GM19328 (cell line): ENCODE data around the gene PODNL1.

Source experiments
- ATAC-seq: cut with Tn5 transposase; IDR thresholded peaks from one replicate; pipeline ENCODE4 v1.9.1; 2021; ENCODE audit warnings: mild to moderate bottlenecking, moderate library complexity; ENCODE audit not compliant: unreplicated experiment

Gene PODNL1

DNA sequence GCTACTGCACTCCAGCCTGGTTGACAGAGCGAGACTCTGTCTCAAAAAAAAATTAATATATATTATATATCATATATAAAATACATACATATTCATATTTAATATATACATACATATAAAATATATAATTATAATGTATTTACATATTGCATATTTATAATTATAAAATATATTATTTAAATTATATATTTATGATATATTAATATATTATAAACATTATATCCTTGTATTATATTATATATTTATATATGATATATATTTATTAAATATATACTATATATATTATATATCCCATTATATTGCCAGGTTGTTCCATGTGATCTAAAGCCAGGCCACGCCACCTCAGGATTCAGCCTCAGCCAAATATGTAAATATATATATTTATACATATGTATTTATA, 42.0 kb downstream of the PODNL1 start:
- ATAC-seq = no peak

DNA sequence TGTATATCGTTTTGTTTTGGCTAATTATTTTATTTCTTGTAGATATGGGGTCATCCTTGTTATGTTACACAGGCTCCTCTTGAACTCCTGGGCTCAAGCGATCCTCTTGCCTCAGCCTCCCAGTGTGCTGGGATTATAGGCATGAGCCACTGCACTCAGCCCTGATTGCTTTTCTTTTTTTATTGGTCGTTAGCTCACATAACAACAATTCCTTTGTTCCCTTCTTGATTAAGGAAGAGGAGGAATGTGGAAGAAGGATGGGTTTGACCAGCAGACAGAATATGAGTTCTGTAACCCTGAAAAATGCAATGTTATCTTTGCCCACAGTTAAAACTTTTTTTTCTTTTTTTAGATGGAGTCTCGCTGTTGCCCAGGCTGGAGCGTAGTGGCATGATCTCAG, 43.7 kb downstream of the PODNL1 start:
- ATAC-seq = no peak

DNA sequence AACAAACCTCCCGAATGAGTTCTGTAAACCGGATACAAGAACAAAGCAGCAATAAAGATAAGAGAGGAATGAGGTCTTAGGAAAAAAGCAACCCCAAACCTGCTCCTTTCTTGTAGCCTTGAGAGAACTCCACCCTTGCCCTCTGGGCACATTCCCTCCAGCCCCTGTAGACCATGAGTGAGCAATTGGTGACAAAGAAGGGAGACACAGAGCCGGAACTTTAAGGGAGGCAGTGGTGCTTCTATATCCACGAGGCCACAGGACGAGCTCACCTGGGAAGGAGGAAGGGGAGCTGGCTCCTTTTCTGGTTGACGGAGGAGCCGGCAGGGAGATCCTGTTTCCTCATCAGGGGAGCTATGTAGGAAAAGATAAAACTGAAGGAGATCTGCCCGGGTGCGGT, 45.3 kb downstream of the PODNL1 start:
- no peak for ATAC-seq

DNA sequence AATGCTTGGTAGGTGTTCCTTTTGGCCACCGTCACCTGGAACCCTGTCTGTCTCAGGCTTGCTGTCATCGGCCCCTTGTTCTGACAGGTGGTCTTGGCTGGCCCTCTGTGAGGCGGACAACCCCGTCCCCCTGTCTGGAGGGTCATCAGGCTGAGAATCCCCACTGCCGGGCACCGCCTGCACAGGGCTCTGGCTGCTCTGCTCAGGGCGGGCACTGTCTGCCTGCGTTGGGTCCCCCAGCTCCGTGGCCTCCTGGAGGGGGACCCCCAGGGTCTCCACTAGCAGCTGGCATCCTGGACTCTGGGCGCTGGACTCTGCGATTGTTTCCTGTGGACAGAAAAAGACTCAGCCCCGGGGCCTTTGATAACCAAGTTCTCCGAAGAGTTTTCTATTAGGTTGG, 48.1 kb downstream of the PODNL1 start:
- no peak for ATAC-seq

DNA sequence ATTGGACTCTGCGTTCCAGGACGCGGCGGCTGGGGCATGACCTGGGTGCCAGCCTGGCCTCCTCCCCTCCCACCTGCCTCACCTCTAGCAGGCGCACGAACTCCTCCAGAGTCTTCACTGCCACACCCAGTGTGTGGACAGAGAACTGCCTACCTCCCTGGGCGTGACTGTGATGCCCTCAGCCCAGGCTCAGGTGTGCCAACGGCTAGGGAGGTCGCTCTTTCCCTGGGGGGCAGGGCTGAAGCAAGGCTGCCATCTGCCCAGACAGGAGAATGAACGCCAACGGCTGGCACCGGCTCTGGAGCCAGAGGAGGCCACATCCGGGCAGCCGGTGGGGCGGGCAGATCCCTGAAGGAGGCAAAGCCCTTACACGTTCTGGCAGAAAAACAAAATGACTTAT, 49.9 kb downstream of the PODNL1 start:
- no peak for ATAC-seq

DNA sequence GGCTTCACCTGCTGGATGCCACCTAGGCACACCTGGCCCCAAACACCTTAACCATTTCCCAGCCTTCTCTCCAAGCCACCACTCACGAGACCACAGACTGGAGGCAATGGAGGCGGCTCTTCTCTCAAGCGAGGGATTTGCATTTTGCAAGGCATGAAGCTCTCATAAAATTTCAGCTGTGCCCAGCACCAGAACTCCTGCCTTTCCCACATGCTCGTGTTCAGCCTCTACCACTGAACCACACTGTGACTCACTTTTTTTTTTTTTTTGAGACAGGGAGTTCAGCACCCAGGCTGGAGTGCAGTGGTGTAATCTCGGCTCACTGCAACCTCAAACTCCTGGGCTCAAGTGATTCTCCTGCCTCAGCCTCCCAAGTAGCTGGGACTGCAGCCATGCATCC, 50.7 kb downstream of the PODNL1 start:
- no peak for ATAC-seq

DNA sequence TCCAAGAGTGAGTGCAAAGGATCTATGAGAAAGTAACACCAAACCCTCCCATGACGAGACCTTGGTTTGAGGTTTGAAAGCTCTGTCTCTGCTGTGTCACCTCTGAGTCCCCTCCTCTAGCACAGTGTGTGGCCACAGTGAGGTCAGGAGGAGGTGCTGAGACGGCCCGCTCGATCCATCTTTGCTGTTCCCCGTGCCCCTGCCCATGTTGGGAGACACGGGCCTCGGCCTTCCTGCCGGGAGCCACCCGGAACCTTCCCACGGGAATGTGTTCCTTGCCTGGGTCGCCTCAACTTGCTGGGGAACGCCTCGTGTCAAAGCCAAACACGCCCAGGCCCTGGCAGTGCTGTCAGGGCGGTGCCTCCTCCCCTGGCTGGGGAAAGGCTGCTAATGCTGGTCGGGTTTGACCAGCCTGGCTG, 51.2 kb downstream of the PODNL1 start:
- ATAC-seq = no peak

DNA sequence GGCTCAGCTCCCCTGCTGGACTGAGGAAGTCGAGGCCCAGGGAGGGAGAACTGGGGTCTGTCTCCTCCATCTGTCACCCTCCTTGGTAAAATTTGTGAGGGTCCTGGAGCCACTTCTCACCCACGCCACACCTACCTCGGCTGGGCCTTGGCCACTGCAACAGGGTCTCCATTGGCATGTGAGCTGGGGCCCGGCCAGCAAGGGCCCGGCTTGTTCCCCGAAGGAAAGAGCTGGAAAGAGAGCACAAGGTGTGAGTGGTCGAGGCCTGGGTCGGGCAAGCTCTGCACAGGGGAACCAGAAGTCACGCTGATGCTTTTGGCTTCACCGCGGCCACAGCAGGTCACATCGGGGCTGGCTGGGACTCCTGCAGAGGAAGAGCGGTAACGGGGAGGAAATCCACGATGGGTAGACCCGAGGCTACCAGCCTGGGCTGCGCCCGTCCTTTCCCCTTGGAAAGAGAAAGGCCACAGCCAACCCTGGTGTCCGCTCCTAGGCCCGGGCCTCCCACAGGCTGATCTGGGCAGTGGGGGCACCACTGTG, 52.3 kb downstream of the PODNL1 start:
- no peak for ATAC-seq

DNA sequence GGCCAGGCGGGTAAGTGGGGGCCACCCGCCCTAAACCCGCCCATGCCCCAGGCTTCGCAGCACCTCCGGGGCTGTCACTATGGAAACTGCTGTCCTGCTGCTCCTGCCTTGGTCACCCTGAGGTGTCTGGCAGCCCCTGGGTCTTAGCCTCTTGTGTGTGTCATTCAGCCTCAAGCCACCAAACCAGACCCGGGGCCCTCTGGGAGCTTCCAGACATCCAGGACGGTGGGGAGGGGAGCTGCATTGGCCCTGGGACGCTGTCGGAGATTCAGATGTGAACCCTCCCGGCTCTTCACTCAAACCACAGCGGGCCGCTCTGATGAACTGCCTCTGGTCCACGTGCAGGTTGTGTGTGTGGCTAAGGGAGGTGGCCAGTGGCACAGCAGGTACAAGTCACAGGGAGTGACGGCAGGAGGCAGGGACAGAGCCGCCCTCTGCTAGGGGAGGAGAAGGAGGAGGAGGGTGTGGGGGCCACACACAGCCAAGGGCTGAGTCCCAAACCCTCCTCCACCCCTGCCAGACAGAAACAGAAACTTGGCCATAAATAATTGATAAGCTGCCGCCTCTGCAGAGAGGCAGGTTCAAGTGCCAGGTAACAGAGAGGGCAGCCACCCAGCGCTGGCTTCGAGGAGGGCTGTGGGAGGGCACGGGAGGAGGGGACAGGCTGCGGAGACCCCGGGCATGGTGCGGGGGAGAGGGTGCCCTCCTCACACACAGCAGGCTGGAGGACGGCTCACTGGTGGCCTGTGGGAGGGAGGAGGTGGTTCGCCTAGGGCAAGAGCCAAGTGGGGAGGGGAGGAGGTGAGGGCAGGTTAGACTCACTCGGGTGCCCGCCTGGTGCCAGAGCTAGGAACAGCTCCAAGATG, 53.3 kb downstream of the PODNL1 start:
- no peak for ATAC-seq

DNA sequence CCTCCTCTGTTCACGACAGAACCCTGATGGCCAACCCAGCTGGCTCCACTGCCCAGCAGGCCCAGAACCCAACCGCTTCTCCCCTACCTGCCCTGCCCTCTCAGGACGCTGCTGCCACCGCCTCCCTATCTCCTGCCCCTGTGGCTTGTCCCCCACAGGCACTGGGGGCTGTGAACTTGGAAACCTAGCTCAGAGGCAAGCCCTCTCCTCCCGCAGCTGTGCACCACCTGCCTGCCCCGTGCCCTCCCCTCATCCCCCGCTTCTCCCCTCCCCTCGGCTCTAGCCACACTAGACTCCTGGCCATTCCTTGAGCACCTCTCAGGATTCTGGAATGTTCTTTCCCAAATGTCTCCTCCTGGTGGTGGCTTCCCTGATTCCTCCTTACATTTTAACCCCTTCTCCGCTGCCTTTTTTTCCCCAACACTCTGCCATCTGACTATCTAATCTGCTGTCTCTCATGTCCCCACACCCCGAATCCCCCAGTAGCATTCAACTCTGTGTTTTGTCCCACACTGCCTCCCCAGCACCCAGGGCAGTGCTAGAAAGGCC, 54.6 kb downstream of the PODNL1 start:
- no peak for ATAC-seq

DNA sequence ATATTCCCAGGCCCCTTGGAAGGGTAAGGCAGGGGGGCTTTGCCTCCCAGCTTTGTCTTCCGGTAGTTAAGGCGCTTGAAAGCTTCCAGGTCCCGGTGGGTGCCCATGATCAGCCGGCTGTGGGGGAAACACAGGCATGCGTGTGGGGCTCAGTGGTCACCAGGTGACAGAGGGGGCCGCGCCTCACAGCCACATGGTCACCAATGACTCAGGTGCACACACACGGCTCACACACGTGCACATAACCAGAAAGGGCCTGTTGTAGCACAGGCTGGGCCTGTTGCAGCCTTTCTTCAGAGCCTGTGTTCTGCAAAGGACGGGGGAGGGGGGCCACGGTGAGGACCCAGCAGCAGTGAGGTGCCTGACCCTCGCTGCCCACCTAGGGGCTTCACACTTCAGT, 55.4 kb downstream of the PODNL1 start:
- ATAC-seq = no peak

DNA sequence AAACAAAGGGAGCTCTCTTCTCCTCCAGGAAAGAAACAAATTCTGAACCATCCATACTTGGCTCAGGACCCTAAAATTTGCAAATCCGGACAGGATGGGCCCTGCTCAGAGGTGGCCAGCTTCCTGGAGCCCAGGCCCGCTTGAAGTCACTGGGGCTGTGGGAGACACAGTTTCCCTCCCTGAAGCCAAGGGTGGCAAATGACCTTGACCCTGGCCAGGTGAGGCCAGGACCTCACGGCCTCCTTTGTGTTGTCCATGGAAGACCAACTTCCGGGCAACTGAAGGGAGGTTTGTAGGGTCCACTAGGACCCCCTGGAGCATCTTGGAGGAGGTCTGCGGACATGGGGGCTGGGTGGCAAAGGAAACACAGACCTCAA, 55.8 kb downstream of the PODNL1 start:
- no peak for ATAC-seq

DNA sequence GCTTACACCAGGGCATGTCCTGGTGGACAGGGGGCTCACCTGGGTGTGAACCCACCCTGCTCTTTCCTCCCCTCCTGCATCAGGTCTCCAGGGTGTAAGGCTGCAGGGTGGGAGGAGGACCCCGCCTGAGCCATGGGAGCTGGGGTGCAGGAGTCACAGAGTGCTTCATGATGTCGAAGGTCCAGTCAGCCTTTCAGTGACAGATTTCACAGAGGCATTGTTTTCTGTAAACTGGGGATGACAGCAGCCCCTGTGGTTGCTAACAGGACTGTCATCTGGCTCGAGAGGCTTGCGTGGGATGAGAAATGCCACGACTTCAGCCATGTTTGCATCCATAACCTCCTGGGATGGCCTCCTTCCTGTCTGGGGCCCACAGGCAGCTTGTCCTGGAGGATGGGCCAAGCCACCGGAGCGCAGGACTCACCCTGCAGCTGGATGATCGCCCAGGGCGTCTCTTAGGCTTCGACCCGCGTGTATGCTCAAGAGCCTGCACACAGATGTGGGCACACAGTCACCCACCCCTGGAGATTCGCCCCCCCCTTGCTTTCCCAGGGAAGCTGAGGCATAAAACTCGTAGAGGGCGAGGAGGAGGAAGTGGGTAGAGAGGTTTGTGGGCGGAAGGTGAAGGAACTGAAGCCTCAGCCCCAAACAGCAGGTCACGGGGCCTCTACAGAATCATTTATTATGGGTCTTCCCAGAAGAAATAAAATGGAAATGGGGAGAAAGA, 56.4 kb downstream of the PODNL1 start:
- ATAC-seq = no peak

DNA sequence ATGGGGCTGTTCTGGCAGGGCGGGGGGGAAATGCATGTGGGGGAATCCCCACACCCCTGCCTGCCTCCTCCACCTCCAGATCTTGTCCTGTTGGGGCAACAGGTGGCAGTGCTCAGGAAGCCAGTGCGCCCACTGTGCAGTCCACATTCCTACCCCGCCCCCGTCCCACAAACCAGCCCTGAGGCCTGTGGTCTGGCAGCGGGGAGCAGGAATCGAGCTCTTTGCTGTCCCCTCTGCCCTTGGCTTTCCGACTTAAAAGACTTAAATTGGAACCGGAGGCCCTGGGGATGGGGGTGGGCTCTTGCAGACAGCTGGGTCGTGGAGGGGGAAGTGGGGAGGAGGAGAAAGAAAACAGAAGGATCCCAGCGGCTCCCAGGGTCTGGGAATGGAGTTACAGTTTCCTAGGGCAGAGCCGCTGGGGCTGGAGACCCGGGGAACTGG, 56.9 kb downstream of the PODNL1 start:
- ATAC-seq = no peak
